ENCODE data around the gene IFIT1B. TPM values are rescaled to one million over a fixed set of nuclear protein-coding genes. Genes with fewer than 3 reads are reported as not detected.

Gene IFIT1B
- total RNA-seq, 1 experiment from 2014 or later = not detected

- TF ChIP-seq, protein P1, sequence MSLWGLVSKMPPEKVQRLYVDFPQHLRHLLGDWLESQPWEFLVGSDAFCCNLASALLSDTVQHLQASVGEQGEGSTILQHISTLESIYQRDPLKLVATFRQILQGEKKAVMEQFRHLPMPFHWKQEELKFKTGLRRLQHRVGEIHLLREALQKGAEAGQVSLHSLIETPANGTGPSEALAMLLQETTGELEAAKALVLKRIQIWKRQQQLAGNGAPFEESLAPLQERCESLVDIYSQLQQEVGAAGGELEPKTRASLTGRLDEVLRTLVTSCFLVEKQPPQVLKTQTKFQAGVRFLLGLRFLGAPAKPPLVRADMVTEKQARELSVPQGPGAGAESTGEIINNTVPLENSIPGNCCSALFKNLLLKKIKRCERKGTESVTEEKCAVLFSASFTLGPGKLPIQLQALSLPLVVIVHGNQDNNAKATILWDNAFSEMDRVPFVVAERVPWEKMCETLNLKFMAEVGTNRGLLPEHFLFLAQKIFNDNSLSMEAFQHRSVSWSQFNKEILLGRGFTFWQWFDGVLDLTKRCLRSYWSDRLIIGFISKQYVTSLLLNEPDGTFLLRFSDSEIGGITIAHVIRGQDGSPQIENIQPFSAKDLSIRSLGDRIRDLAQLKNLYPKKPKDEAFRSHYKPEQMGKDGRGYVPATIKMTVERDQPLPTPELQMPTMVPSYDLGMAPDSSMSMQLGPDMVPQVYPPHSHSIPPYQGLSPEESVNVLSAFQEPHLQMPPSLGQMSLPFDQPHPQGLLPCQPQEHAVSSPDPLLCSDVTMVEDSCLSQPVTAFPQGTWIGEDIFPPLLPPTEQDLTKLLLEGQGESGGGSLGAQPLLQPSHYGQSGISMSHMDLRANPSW (CRISPR knock-in tag; conservative IDR thresholded peaks at IDR 0.05; ENCODE audit: low read depth) = no peak
- no peak for TF ChIP-seq ATF6 (CRISPR knock-in tag; IDR thresholded peaks at IDR 0.05)
- TF ChIP-seq USF1 (CRISPR knock-in tag; IDR thresholded peaks at IDR 0.05) = no peak
- no peak for TF ChIP-seq KAT7 (CRISPR knock-in tag; IDR thresholded peaks at IDR 0.05; ENCODE audit: borderline replicate concordance)
- TF ChIP-seq ZSCAN18 (CRISPR knock-in tag; IDR thresholded peaks at IDR 0.05) = no peak
- TF ChIP-seq SOX15 (CRISPR knock-in tag; IDR thresholded peaks at IDR 0.05) = no peak
- no peak for TF ChIP-seq ARID4B (CRISPR knock-in tag; IDR thresholded peaks at IDR 0.05; ENCODE audit: borderline replicate concordance)
Measured at GRCh38 chr10:89425000-89425399, 47.1 kb downstream of the IFIT1B start (continued).

- ATAC-seq (peak; percentile 91), DNase-seq (ENCODE audit: low spot score) (no peak)
- ChIA-PET POLR2A (no interaction called here), CTCF (interaction anchor here (0.6 to 5.2 kb wide), 4 partner anchors 8 to 175 kb away, joined by 3 to 28 read pairs (median 4); partner anchors contain the start of gene LIPA)
- Mint-ChIP-seq H3K27ac (no peak overlapping the region), H3K36me3 (no peaks in the 10 kb centered on the region), H3K4me1 (peaks cover 48% of the 10 kb centered on the region), H3K9me3 (no peaks in the 10 kb centered on the region), H3K27me3 (ENCODE audit: low read depth) (no peaks in the 10 kb centered on the region), H3K4me3 (no peak overlapping the region)
- TF ChIP-seq CBFB (CRISPR knock-in tag; IDR thresholded peaks at IDR 0.05; ENCODE audit: low read depth) (no peak), CTCF (IDR thresholded peaks at IDR 0.05) (peak; percentile 54; the same call in 1 of the 2 replicates)
Measured at GRCh38 chr10:89426230-89426868, 48.5 kb downstream of the IFIT1B start.

All from WTC11 (cell line).